Fibroblast of skin of right quadriceps (primary cell): ENCODE measurements around the gene GNAZ.

Experiments used
- DNase-seq: peaks from one replicate; pipeline ENCODE4 v3.0.0-alpha.2; 2013

Gene GNAZ

GRCh38 chr22:23109441-23109978, 39.2 kb downstream of the GNAZ start:
- no peak for DNase-seq

- DNase-seq = no peak
Measured at GRCh38 chr22:23110190-23110921, 40.0 kb downstream of the GNAZ start.

GRCh38 chr22:23110922-23111527, 40.7 kb downstream of the GNAZ start:
- no peak for DNase-seq

GRCh38 chr22:23112472-23113012, 42.2 kb downstream of the GNAZ start:
- no peak for DNase-seq

GRCh38 chr22:23113067-23113846, 42.9 kb downstream of the GNAZ start:
- peak; percentile 49 for DNase-seq

GRCh38 chr22:23113847-23114720, 43.8 kb downstream of the GNAZ start:
- no peak for DNase-seq

GRCh38 chr22:23114721-23115020, 44.4 kb downstream of the GNAZ start:
- DNase-seq = no peak

GRCh38 chr22:23115369-23115768, 45.0 kb downstream of the GNAZ start:
- no peak for DNase-seq

GRCh38 chr22:23115825-23116494, 45.6 kb downstream of the GNAZ start:
- DNase-seq = no peak

GRCh38 chr22:23116506-23117263, 46.4 kb downstream of the GNAZ start:
- no peak for DNase-seq

GRCh38 chr22:23117275-23117674, 47.0 kb downstream of the GNAZ start:
- no peak for DNase-seq

- no peak for DNase-seq
Measured at GRCh38 chr22:23117891-23118646, 47.8 kb downstream of the GNAZ start.

GRCh38 chr22:23118647-23119493, 48.6 kb downstream of the GNAZ start:
- DNase-seq = no peak

- no peak for DNase-seq
Measured at GRCh38 chr22:23119494-23120414, 49.4 kb downstream of the GNAZ start.

- no peak for DNase-seq
Measured at GRCh38 chr22:23120415-23120899, 50.1 kb downstream of the GNAZ start.

- DNase-seq = no peak
Measured at GRCh38 chr22:23121000-23121421, 50.7 kb downstream of the GNAZ start.

GRCh38 chr22:23121424-23121823, 51.1 kb downstream of the GNAZ start:
- DNase-seq = no peak
